ENCODE data around the gene EXOC3L1.

Gene EXOC3L1

DNA sequence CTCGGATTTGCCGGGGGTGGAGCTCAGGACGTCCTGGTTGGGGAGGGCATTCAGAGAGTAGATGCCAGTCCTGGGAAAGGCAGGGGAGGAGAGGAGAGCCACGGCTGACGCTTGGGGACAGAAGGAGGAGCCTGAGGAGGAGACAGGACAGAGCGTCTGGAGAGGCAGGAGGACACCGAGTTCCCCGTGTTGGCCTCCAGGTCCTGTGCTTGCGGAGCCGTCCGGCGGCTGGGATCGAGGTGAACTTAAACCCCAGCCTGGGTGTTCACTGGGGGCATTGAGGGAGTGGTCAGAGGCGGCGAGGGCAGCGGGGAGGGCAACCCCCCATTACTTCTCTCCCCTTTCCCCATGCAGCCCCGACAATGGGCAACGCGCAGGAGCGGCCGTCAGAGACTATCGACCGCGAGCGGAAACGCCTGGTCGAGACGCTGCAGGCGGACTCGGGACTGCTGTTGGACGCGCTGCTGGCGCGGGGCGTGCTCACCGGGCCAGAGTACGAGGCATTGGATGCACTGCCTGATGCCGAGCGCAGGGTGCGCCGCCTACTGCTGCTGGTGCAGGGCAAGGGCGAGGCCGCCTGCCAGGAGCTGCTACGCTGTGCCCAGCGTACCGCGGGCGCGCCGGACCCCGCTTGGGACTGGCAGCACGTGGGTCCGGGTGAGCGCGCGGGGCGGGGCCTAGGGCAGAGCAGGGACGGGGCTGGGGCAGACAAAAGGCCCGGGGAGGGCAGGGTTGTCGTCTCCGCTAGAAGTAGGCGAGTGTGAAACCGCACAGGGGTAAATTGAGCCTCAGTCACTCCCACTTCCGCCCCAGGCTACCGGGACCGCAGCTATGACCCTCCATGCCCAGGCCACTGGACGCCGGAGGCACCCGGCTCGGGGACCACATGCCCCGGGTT lies 15.9 kb downstream of the EXOC3L1 start (continued):
- TF ChIP-seq ZBTB10 (tag by site-specific recombination; IDR thresholded peaks at IDR 0.05), result 0 out of 2 replicates have a peak, but pooled peaks have one; percentile 36
- TF ChIP-seq, protein P1, sequence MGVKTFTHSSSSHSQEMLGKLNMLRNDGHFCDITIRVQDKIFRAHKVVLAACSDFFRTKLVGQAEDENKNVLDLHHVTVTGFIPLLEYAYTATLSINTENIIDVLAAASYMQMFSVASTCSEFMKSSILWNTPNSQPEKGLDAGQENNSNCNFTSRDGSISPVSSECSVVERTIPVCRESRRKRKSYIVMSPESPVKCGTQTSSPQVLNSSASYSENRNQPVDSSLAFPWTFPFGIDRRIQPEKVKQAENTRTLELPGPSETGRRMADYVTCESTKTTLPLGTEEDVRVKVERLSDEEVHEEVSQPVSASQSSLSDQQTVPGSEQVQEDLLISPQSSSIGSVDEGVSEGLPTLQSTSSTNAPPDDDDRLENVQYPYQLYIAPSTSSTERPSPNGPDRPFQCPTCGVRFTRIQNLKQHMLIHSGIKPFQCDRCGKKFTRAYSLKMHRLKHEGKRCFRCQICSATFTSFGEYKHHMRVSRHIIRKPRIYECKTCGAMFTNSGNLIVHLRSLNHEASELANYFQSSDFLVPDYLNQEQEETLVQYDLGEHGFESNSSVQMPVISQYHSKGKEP (tag by site-specific recombination; IDR thresholded peaks at IDR 0.05), result peak; percentile 87
- TF ChIP-seq ZBTB17 (tag by site-specific recombination; IDR thresholded peaks at IDR 0.05), result peak; percentile 91
- peak; percentile 52 for TF ChIP-seq ZNF341 (tag by site-specific recombination; IDR thresholded peaks at IDR 0.05; ENCODE audit: low read depth)
- peak; percentile 66; the same call in 1 of the 2 replicates for TF ChIP-seq ZXDB (tag by site-specific recombination; IDR thresholded peaks at IDR 0.05)
- TF ChIP-seq KLF16 (tag by site-specific recombination; IDR thresholded peaks at IDR 0.05), result peak; percentile 60
- no peak for TF ChIP-seq ZBTB48 (tag by site-specific recombination; IDR thresholded peaks at IDR 0.05)
- peak; percentile 75 for TF ChIP-seq GLIS2 (tag by site-specific recombination; IDR thresholded peaks at IDR 0.05)
- peak; percentile 77; the same call in 1 of the 2 replicates for TF ChIP-seq PATZ1 (tag by site-specific recombination; IDR thresholded peaks at IDR 0.05)
- peak; percentile 83 for TF ChIP-seq ZNF549 (tag by site-specific recombination; IDR thresholded peaks at IDR 0.05)
- 0 out of 2 replicates have a peak, but pooled peaks have one; percentile 11 for TF ChIP-seq SCRT2 (tag by site-specific recombination; IDR thresholded peaks at IDR 0.05)
- peak; percentile 94 for TF ChIP-seq ZNF121 (tag by site-specific recombination; IDR thresholded peaks at IDR 0.05)
- no peak; the same call in 1 of the 2 replicates for TF ChIP-seq ZNF629 (tag by site-specific recombination; IDR thresholded peaks at IDR 0.05)
- no peak for TF ChIP-seq ZNF350 (tag by site-specific recombination; IDR thresholded peaks at IDR 0.05)
- TF ChIP-seq REPIN1 (tag by site-specific recombination; IDR thresholded peaks at IDR 0.05; ENCODE audit: low read depth), result no peak
- peak; percentile 78 for TF ChIP-seq ZNF600 (tag by site-specific recombination; IDR thresholded peaks at IDR 0.05)
- TF ChIP-seq ZNF544 (tag by site-specific recombination; IDR thresholded peaks at IDR 0.05), result no peak
- peak; percentile 56 for TF ChIP-seq ZNF843 (tag by site-specific recombination; IDR thresholded peaks at IDR 0.05)
- TF ChIP-seq ZNF10 (tag by site-specific recombination; IDR thresholded peaks at IDR 0.05), result peak; percentile 81; the same call in 1 of the 2 replicates
- no peak for TF ChIP-seq ZNF529 (tag by site-specific recombination; IDR thresholded peaks at IDR 0.05; ENCODE audit: insufficient replicate concordance)

GRCh38 chr16:67173323-67173722 lies 16.6 kb downstream of the EXOC3L1 start:
- ChIA-PET CTCF (interaction anchor here (0.6 to 1.5 kb wide), 4 partner anchors 12 to 207 kb away, joined by 3 to 4 read pairs (median 4); no protein-coding TSS in a partner anchor), POLR2A (interaction anchor here (0.6 to 0.8 kb wide), 3 partner anchors 155 to 482 kb away, joined by 3 read pairs; no protein-coding TSS in a partner anchor)
- Histone ChIP-seq H3K9me3 (ENCODE audit: control insufficient read depth, insufficient read depth, low read depth, low read length) (no peaks in the 10 kb centered on the region), H3K36me3 (ENCODE audit: control insufficient read depth in 2 of 2, insufficient read depth in 1 of 2, low read length in 2 of 2) (peaks cover 0 to 20% of the 10 kb centered on the region in 2 experiments; a peak in 1 of 3 replicates), H3K27ac (ENCODE audit: extremely low read depth, low read depth, low read length) (no peak overlapping the region), H3K4me1 (ENCODE audit: control insufficient read depth, insufficient read depth, low read length) (peaks cover 9% of the 10 kb centered on the region), H3K4me3 (ENCODE audit: low read depth, low read length) (no peak overlapping the region)
- TF ChIP-seq, protein P2, sequence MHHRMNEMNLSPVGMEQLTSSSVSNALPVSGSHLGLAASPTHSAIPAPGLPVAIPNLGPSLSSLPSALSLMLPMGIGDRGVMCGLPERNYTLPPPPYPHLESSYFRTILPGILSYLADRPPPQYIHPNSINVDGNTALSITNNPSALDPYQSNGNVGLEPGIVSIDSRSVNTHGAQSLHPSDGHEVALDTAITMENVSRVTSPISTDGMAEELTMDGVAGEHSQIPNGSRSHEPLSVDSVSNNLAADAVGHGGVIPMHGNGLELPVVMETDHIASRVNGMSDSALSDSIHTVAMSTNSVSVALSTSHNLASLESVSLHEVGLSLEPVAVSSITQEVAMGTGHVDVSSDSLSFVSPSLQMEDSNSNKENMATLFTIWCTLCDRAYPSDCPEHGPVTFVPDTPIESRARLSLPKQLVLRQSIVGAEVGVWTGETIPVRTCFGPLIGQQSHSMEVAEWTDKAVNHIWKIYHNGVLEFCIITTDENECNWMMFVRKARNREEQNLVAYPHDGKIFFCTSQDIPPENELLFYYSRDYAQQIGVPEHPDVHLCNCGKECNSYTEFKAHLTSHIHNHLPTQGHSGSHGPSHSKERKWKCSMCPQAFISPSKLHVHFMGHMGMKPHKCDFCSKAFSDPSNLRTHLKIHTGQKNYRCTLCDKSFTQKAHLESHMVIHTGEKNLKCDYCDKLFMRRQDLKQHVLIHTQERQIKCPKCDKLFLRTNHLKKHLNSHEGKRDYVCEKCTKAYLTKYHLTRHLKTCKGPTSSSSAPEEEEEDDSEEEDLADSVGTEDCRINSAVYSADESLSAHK (tag by site-specific recombination; IDR thresholded peaks at IDR 0.05), result no peak
- no peak for TF ChIP-seq ZNF571 (tag by site-specific recombination; IDR thresholded peaks at IDR 0.05)
- no peak for TF ChIP-seq ZNF645 (tag by site-specific recombination; IDR thresholded peaks at IDR 0.05)
- no peak for TF ChIP-seq PBX3 (CRISPR knock-in tag; IDR thresholded peaks at IDR 0.05)
- no peak for TF ChIP-seq ZNF157 (tag by site-specific recombination; IDR thresholded peaks at IDR 0.05)
- no peak for TF ChIP-seq ZBTB48 (tag by site-specific recombination; IDR thresholded peaks at IDR 0.05)

All from HEK293 (cell line).